Endothelial cell (in vitro differentiated cells): Measurements from ENCODE around the gene YAF2. TPM values are rescaled to one million over a fixed set of nuclear protein-coding genes. Genes with fewer than 3 reads are reported as not detected.
A peak's percentile ranks its signal among the peaks of the same experiment; 100 is the strongest.

Source experiments
- DNase-seq: peaks from one replicate; pipeline ENCODE4 v3.0.0; 2021; ENCODE audit warnings: low spot score
- H3K27ac Mint-ChIP-seq: one replicate; pipeline ENCODE4 v1.8.0; 2021; ENCODE audit warnings: mixed read lengths, inconsistent platforms; ENCODE audit not compliant: unreplicated experiment
- H3K27me3 Mint-ChIP-seq: one replicate; pipeline ENCODE4 v1.8.0; 2021; ENCODE audit warnings: mild to moderate bottlenecking, moderate library complexity, mixed read lengths, inconsistent platforms; ENCODE audit not compliant: unreplicated experiment
- H3K36me3 Mint-ChIP-seq: one replicate; pipeline ENCODE4 v1.8.0; 2021; ENCODE audit warnings: mild to moderate bottlenecking, low read depth, mixed read lengths, inconsistent platforms; ENCODE audit not compliant: unreplicated experiment
- H3K4me1 Mint-ChIP-seq: one replicate; pipeline ENCODE4 v1.8.0; 2021; ENCODE audit warnings: mild to moderate bottlenecking, mixed read lengths, inconsistent platforms; ENCODE audit not compliant: unreplicated experiment
- H3K4me3 Mint-ChIP-seq: one replicate; pipeline ENCODE4 v1.8.0; 2021; ENCODE audit warnings: mild to moderate bottlenecking, mixed read lengths, inconsistent platforms; ENCODE audit not compliant: unreplicated experiment
- H3K9me3 Mint-ChIP-seq: one replicate; pipeline ENCODE4 v1.8.0; 2021; ENCODE audit warnings: mixed read lengths, inconsistent platforms; ENCODE audit not compliant: unreplicated experiment
- total RNA-seq: library from RNA; stranded (reverse); fragmentation: NEBNext Ultra II Directional; extraction: Animal tissue kit (Norgen Biotek cat#: 25700); gene quantifications from one replicate; pipeline ENCODE4 v1.2.1, GENCODE V29; 2021; ENCODE audit not compliant: unreplicated experiment
- TF ChIP-seq, protein P1 (sequence below): fragments of 200-600 bp; sonication (generic); IDR thresholded peaks from one replicate; pipeline ENCODE4 v1.5.0; 2021; ENCODE audit warnings: antibody characterized with exemption; ENCODE audit not compliant: unreplicated experiment

Gene YAF2
- total RNA-seq, 1 donor from 2014 or later, result 23.2 TPM

DNA sequence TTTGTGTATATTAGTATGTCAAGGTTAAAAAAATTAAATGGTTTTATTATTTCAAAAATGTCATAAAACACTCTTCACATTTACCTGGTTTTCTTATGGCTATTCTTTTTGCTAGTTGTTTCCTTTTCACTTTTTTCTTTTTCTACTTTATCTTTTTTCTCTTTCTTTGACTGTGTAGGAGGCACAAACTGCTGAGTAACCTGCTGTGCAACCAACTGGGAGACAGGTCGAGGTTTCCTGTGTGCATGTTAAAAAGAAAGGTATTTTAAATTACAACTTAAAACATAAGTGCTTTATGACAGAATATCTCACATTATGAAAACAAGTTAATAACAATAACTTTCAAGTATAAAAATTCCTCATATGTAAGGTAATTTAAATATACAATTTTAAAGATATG is 76.5 kb downstream of the YAF2 start:
- Mint-ChIP-seq H3K9me3 (no peaks in the 10 kb centered on the region), H3K4me1 (no peaks in the 10 kb centered on the region)

DNA sequence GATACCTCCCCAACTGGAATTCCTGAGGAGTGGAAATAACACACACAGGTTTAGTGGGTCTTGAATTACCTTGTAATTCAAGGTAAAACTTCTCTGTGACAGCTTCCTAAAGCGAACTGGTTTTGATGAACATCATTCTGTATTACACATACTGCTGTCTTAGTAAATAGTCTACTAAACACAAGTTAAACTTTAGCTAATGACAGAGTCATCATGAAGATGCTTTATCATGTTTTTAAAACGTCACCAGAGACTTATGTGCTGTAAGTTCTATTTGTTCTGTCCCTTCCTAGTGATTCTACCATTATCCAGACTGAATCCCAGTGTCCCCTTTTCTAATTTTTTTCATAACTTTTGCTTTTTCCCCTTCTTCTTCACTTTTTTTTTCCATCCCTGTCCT is 81.8 kb downstream of the YAF2 start:
- Mint-ChIP-seq H3K36me3 (no peaks in the 10 kb centered on the region), H3K27me3 (no peaks in the 10 kb centered on the region), H3K4me3 (no peak overlapping the region), H3K9me3 (no peaks in the 10 kb centered on the region), H3K4me1 (no peaks in the 10 kb centered on the region), H3K27ac (no peak overlapping the region)
- TF ChIP-seq, protein P1, sequence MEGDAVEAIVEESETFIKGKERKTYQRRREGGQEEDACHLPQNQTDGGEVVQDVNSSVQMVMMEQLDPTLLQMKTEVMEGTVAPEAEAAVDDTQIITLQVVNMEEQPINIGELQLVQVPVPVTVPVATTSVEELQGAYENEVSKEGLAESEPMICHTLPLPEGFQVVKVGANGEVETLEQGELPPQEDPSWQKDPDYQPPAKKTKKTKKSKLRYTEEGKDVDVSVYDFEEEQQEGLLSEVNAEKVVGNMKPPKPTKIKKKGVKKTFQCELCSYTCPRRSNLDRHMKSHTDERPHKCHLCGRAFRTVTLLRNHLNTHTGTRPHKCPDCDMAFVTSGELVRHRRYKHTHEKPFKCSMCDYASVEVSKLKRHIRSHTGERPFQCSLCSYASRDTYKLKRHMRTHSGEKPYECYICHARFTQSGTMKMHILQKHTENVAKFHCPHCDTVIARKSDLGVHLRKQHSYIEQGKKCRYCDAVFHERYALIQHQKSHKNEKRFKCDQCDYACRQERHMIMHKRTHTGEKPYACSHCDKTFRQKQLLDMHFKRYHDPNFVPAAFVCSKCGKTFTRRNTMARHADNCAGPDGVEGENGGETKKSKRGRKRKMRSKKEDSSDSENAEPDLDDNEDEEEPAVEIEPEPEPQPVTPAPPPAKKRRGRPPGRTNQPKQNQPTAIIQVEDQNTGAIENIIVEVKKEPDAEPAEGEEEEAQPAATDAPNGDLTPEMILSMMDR, result no peak
- no peak for DNase-seq

More for the DNA sequence above, 76.5 kb downstream of the YAF2 start:
- TF ChIP-seq, protein P1, result no peak
- Mint-ChIP-seq H3K36me3 (no peaks in the 10 kb centered on the region), H3K4me3 (no peak overlapping the region), H3K27me3 (no peaks in the 10 kb centered on the region), H3K27ac (no peak overlapping the region)
- DNase-seq, result no peak

GRCh38 chr12:42145552-42146215 is 92.4 kb downstream of the YAF2 start:
- Mint-ChIP-seq H3K4me3 (peak overlapping the region; percentile 90), H3K9me3 (no peaks in the 10 kb centered on the region), H3K27me3 (peaks cover 2% of the 10 kb centered on the region), H3K4me1 (peaks cover 25% of the 10 kb centered on the region), H3K27ac (peak overlapping the region; percentile 62), H3K36me3 (peaks cover 5% of the 10 kb centered on the region)
- DNase-seq, result no peak
- TF ChIP-seq, protein P1, result no peak

DNA sequence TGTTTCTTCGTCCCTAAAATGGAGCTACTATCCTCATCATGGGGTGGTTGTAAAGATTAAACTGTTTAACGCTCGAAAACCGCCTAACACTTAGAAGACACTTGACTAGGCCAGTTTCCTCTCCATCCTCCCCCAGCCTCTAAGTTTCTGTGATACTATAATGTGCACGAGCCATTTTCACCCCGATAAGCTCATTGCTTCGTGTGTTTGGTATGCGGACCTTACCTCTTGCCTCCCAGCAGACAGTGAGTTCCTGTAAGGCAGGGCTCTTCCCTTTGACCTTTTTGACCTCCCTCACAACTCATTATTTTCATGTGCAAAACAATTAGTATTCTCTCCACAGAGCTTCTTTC is 92.9 kb downstream of the YAF2 start:
- Mint-ChIP-seq H3K9me3 (no peaks in the 10 kb centered on the region), H3K4me3 (peak overlapping the region; percentile 90), H3K27ac (peak overlapping the region; percentile 62), H3K4me1 (peaks cover 25% of the 10 kb centered on the region), H3K36me3 (peaks cover 5% of the 10 kb centered on the region), H3K27me3 (peaks cover 2% of the 10 kb centered on the region)
- DNase-seq, result no peak
- TF ChIP-seq, protein P1, result no peak

DNA sequence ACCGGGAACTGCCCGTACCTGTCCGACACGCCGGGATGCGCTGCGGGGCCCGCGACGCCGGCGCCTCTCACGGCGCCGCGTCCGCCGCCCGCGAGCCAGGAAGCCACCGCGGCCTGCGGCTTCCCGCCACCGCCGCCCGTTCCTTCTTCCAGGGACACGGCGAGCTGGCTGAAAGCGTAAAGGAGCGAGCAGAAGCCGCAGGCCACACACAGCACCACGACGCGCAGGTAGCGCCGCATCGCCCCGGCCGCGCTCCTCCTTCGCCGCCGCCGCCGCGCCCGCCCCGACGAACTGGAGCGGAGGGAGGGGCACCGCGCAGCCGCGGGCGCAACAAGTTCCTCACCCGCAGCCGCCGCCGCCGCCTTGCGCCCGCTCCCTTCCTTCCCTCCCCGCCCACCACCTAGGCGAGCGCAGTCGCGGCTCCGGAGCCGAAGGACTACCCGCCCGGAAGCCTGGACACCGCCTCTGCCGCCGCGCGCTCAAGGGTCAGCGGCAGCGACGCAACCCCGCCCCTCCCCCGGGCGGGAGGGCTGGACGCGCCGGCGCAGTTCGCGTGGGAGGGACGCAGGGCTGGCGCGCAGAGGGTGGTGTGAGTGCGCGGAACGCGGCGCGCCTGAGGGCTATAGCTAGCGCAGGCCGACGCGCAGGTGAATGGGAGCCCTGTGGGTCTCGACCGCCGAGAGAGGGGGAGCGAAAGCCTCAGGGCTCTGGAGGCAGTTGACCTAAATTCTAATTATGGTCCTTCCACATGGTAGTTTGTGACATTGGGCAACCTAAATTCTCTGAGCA is 93.4 kb downstream of the YAF2 start, which contains the start of gene GXYLT1:
GXYLT1 (minus strand) TSS at position 467 of the 789 bp plus-strand sequence; CDS start at position 239, 228 bp downstream.
- Mint-ChIP-seq H3K27ac (peak within 1 kb of the TSS; percentile 79), H3K36me3 (peaks cover 5% of the 10 kb centered on the region), H3K4me3 (peak within 1 kb of the TSS; percentile 94), H3K27me3 (peaks cover 2% of the 10 kb centered on the region), H3K4me1 (peaks cover 23% of the 10 kb centered on the region), H3K9me3 (no peaks in the 10 kb centered on the region)
- TF ChIP-seq, protein P1, result no peak
- peak; percentile 91 for DNase-seq
